Activated T-helper 17 cell treated with anti-CD3 and anti-CD28 coated beads, Interleukin-2, amount 50 U/mL, for 72 hours (primary cell): ENCODE results near the gene PDIA6. TPM values are rescaled to one million over a fixed set of nuclear protein-coding genes. Genes with fewer than 3 reads are reported as not detected.

ENCODE experiments used
- ATAC-seq: fragments of 150-1000 bp; cut with Tn5 transposase; replicated peaks from 2 replicates; pipeline ENCODE4 v1.10.0; 2021; ENCODE audit warnings: mild to moderate bottlenecking, moderate library complexity
- H3K27ac Mint-ChIP-seq: one replicate; pipeline ENCODE4 v1.8.0; 2022; ENCODE audit warnings: mixed read lengths
- H3K27me3 Mint-ChIP-seq: one replicate; pipeline ENCODE4 v1.8.0; 2022; ENCODE audit warnings: mixed read lengths
- H3K36me3 Mint-ChIP-seq: one replicate; pipeline ENCODE4 v1.8.0; 2022; ENCODE audit warnings: low read depth, mild to moderate bottlenecking, mixed read lengths
- H3K4me1 Mint-ChIP-seq: one replicate; pipeline ENCODE4 v1.8.0; 2022; ENCODE audit warnings: mixed read lengths
- H3K4me3 Mint-ChIP-seq: one replicate; pipeline ENCODE4 v1.8.0; 2022; ENCODE audit warnings: mild to moderate bottlenecking, mixed read lengths
- H3K9me3 Mint-ChIP-seq: one replicate; pipeline ENCODE4 v1.8.0; 2022; ENCODE audit warnings: mixed read lengths
- total RNA-seq, 2 donors: library from RNA; stranded (reverse); gene quantifications; one replicate each; pipeline ENCODE4 v1.2.3, GENCODE V29; 2022

PDIA6 gene
- total RNA-seq, 2 donors from 2014 or later = 129 to 206 TPM

DNA sequence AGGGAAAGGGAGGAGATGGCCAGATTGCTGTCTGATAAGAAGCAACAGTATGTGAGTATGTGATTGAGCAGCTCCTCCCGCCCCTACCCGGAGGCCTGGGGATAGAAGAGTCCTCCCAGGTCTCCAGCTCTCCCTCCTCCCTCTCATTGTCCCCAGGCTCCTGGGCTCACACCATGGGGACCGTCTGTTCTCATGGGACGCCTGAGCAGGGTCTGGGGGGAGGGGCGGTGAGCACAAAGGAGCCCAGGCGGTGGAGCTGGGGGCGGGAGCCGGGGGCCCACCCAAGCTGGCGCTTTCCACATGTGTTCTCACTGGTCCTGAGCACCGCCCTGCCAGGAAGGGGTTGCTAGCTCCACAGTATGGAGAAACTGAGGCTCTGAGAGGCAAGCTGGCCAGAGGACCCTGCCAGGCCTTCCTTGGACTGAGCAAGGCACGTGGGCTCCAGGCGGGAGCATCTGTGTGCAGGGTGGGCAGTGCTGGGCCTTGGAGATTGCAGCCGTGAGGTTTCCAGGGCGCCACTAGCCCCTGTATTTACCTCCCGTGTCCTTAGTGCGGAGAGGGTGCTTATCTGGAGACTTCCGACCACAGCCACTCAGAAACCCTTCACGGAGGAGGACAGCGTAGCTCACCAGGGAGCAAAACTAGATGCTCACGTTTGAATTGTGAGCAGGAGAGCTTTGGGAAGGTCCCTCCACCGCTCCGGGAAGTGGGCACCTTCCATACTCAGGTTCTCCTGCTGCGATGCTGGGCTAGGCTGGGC, 37.4 kb downstream of the PDIA6 start:
- Mint-ChIP-seq H3K27me3 (no peaks in the 10 kb centered on the region), H3K4me1 (no peaks in the 10 kb centered on the region), H3K4me3 (no peak overlapping the region), H3K36me3 (peaks cover 17% of the 10 kb centered on the region), H3K9me3 (no peaks in the 10 kb centered on the region), H3K27ac (no peak overlapping the region)
- no peak for ATAC-seq

DNA sequence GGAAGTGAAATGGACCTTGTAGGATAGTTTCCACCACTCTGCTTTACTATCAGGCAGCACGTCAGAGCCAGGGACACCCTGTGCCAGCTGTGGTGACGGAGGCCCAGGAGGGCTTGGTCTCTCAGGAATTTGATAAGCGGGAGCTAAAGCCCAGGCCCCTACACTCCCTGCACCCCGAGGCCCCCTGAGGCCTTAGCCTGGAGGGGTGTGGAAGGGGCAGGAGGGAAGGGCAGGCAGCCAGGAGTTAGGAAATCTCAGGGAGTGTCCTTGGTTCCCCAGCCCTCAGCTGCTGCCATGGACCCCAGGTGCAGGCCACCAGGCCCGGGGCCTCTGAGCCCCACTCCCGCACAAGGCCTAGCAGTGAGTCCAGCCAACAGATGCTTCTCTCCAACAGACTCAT, 38.2 kb downstream of the PDIA6 start:
- no peaks in the 10 kb centered on the region for H3K9me3 Mint-ChIP-seq
- H3K4me1 Mint-ChIP-seq = no peaks in the 10 kb centered on the region
- no peaks in the 10 kb centered on the region for H3K27me3 Mint-ChIP-seq
- H3K27ac Mint-ChIP-seq = no peak overlapping the region
- ATAC-seq = no peak
- peaks cover 11% of the 10 kb centered on the region for H3K36me3 Mint-ChIP-seq
- H3K4me3 Mint-ChIP-seq = no peak overlapping the region

DNA sequence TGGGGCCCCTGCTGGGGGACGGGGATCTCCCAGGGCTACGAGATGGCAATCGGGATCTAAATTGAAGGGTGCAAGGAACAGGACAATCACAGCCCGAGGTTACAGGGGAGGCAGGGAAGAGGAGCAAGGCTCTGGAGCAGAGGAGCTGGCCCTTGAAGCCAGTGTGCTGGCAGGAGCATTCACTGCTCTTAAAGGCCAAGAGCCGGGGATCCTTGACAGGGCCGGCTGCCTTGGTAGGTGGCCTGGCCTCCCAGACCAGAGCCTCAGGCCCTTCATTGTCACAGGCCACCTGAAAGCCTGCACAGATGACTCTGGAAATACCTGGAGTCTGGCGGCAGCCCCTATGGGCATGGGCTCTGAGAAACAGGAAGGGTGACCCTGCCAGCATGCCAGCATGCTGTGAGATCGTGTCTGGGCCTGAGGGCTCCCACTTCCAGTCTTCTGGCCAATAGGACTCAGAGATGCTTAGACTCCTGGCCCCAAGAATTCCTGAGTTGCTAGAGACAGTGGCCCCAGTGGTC, 38.7 kb downstream of the PDIA6 start:
- no peak overlapping the region for H3K27ac Mint-ChIP-seq
- no peaks in the 10 kb centered on the region for H3K9me3 Mint-ChIP-seq
- no peak for ATAC-seq
- H3K4me3 Mint-ChIP-seq = no peak overlapping the region
- peaks cover 9% of the 10 kb centered on the region for H3K36me3 Mint-ChIP-seq
- no peaks in the 10 kb centered on the region for H3K4me1 Mint-ChIP-seq
- H3K27me3 Mint-ChIP-seq = no peaks in the 10 kb centered on the region

DNA sequence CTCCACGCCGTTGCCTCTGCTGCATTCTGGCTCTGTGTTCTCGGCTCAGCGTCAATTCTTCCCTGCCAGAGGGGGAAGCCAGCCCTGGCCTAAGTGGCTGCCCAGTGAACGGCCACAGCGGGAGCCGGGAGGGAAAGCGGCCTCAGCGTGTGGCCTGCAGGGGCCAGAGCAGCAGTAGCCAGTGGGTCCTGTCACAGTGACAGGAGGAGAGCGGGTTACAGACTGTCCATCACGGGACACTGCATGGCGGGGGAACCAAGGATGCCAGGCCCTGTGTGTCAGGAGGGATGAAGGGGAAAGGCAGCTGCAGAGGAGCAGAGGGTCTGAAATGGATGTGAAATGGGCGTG, 39.7 kb downstream of the PDIA6 start:
- H3K9me3 Mint-ChIP-seq = no peaks in the 10 kb centered on the region
- H3K27ac Mint-ChIP-seq = no peak overlapping the region
- no peaks in the 10 kb centered on the region for H3K4me1 Mint-ChIP-seq
- H3K36me3 Mint-ChIP-seq = peaks cover 5% of the 10 kb centered on the region
- no peaks in the 10 kb centered on the region for H3K27me3 Mint-ChIP-seq
- no peak overlapping the region for H3K4me3 Mint-ChIP-seq
- ATAC-seq = no peak

DNA sequence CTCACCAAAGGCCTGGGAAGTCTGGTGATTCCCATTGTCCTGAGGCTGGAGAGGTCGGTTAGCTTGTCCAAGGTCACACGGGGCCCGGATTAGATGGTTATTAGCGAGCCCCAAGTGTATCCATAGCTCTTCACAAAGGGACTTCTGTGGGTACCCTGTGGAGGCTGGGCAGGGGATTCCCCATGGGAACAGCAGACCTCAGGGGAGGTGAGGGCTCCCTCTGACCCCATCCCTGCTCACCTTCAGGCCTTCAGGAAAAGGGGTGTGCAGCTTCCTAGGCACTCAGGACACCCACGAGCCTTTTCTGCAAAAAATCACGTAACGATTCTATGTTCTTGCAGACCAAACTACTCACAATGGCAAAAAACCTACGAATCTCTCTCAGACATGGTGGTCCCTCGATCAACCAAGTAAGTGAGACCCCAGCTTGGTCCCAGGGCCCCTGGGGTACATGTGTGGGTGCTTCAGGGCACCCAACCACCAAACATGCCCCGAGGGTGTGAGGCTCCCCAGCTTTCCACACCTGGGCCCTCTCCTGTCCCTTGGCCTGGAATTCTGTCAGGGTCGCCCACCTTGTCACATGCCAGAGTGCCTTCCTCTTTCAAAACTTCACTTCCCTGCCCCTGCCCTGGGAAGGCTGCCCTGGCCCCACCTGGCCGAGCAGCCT, 40.3 kb downstream of the PDIA6 start:
- no peak for ATAC-seq
- peaks cover 2% of the 10 kb centered on the region for H3K36me3 Mint-ChIP-seq
- no peaks in the 10 kb centered on the region for H3K27me3 Mint-ChIP-seq
- no peaks in the 10 kb centered on the region for H3K4me1 Mint-ChIP-seq
- H3K27ac Mint-ChIP-seq = no peak overlapping the region
- H3K9me3 Mint-ChIP-seq = no peaks in the 10 kb centered on the region
- H3K4me3 Mint-ChIP-seq = no peak overlapping the region

DNA sequence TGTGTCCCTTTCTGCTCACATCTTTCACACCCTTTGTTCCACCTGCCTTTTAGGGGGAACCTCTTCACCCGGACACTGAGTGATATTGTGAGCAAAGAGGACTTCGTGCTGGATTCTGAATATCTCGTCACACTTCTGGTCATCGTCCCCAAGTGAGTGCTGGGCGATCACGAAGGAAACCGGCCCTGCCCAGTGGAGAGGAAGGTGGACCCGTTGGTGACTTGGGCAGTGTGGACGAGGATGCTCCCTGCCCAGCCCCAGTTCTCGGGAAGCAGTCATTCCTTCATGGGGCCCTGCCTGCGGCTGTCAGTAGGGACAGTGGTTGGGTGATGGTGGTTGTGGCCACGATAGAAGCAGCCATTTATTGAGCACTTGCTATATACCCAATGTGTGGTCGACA, 40.8 kb downstream of the PDIA6 start:
- no peaks in the 10 kb centered on the region for H3K9me3 Mint-ChIP-seq
- no peaks in the 10 kb centered on the region for H3K27me3 Mint-ChIP-seq
- no peaks in the 10 kb centered on the region for H3K36me3 Mint-ChIP-seq
- no peak overlapping the region for H3K27ac Mint-ChIP-seq
- H3K4me1 Mint-ChIP-seq = no peaks in the 10 kb centered on the region
- no peak for ATAC-seq
- no peak overlapping the region for H3K4me3 Mint-ChIP-seq

DNA sequence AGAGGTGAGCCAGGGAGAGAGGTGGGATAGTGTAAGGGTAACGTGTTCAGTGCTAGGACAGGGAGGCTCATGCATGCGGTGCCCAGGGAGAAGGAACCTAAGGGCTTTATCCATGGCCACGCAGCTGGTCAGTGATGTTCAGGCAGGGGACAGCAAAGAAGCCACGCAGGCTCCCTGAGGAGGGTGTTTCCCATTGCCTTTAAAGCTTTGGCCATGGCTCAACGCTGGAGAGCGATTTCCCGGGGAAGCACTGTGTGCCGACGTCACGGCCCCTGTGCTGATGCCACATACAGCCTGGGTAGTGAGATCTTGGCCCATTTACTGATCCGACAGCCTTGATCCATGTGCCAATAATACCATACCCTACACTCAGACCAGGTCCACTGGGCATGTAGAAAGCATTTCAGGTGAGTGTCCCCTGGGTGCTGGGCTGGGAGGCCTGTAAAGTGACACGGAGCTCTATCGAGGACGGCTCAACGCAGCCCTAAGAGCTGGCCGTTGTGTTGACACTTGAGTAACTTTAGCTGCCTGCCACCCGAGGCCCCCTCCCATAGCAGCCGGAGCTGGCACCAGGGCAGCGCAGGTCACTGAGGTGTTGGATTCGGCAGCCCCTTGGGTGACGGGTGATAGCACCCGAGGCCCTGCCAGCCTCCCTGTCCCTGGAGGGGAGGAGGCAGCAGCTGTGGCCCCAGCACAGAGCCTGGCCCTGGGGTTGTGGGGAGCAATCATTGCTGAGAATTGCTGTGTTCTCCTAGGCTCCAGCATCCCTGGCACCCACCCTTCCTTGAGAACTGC, 41.4 kb downstream of the PDIA6 start:
- H3K36me3 Mint-ChIP-seq = no peaks in the 10 kb centered on the region
- no peak for ATAC-seq
- H3K4me1 Mint-ChIP-seq = no peaks in the 10 kb centered on the region

DNA sequence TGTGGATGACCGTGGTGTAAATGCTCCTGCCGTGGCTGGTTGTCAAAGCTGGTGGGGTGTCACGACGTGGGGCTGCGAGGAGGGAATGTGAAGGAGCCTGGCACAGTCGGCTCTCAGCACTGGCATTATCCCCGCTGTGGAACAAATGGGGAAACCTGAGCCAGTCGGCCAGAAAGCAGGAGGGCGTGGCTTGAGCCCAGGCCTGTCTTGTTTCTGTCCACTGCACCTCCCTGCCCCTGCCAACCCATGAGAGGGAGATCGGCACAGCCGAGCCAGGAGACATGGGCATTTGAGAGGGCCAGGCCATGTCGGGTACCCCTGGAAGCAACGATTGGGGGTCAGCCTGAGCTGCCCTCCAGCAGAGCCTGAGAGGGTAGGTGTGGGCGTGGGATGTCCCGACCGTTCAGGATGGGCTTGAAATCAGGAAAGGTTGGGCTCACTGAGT, 44.5 kb downstream of the PDIA6 start:
- no peaks in the 10 kb centered on the region for H3K36me3 Mint-ChIP-seq
- H3K4me3 Mint-ChIP-seq = no peak overlapping the region
- no peaks in the 10 kb centered on the region for H3K27me3 Mint-ChIP-seq
- no peaks in the 10 kb centered on the region for H3K9me3 Mint-ChIP-seq
- H3K4me1 Mint-ChIP-seq = no peaks in the 10 kb centered on the region
- ATAC-seq = no peak
- H3K27ac Mint-ChIP-seq = no peak overlapping the region

More for the DNA sequence above, 41.4 kb downstream of the PDIA6 start:
- Mint-ChIP-seq H3K4me3 (no peak overlapping the region), H3K27me3 (no peaks in the 10 kb centered on the region), H3K9me3 (no peaks in the 10 kb centered on the region), H3K27ac (no peak overlapping the region)

DNA sequence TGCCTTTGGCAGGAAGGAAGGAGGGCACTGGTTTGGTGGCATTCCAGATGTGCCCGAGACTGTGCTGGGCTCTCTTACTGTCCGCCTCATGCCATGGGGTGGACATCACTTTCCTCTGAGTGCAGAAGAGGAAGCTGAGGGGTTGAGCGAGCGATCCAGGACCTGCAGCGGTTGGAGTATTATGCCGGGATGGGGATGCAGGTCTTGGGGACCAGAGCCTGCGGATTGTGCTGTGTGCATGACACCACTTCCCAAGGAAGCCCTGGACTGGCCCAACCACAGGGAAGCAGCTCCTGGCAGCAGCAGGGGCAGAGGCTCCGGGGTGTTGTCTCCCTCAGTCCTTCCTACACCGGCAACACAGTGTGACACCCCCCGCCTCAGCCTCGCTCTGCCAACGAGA, 46.7 kb downstream of the PDIA6 start:
- H3K36me3 Mint-ChIP-seq = no peaks in the 10 kb centered on the region
- H3K9me3 Mint-ChIP-seq = no peaks in the 10 kb centered on the region
- no peak overlapping the region for H3K27ac Mint-ChIP-seq
- no peak for ATAC-seq
- H3K27me3 Mint-ChIP-seq = no peaks in the 10 kb centered on the region
- H3K4me3 Mint-ChIP-seq = no peak overlapping the region
- H3K4me1 Mint-ChIP-seq = no peaks in the 10 kb centered on the region

DNA sequence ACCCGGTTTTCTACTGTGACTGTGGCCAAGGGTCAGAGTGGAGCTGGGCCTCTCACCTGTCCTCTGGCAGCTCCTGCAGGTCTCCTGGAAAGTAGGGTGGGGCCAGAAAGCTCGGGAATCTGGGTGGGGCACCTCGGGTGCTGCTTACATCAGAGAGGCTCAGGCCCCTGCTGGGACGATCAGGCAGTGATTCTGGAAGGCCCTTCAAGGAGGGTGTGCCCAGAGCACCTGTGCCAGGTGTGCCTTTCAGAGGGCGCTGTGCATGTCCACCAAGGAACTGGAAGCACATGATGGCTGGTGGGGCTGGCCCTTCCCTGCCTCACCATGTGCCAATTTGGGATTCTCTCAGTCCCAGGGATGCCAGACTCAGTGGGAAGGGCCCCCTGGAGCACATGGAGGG, 47.1 kb downstream of the PDIA6 start:
- H3K27ac Mint-ChIP-seq = no peak overlapping the region
- no peaks in the 10 kb centered on the region for H3K27me3 Mint-ChIP-seq
- H3K36me3 Mint-ChIP-seq = no peaks in the 10 kb centered on the region
- no peak for ATAC-seq
- H3K9me3 Mint-ChIP-seq = no peaks in the 10 kb centered on the region
- H3K4me1 Mint-ChIP-seq = no peaks in the 10 kb centered on the region
- H3K4me3 Mint-ChIP-seq = no peak overlapping the region

DNA sequence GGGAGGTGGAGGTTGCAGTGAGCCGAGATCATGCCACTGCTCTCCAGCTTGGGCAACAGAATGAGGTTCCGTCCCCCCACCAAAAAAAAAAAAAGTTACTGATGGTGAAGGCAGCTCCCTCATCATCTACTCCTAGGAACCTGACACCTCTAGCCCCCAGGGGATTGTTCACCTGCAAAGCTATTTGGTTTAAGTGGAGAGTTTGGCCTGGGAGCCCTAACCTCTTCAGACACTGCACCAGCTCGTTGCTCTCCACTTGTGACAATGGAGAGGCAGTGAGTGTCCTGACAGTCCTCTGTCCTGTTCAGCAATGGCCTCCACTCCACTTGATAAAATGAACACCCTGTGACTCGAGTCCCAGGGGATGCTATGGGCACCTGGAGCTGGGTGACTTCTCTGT, 47.7 kb downstream of the PDIA6 start:
- no peak overlapping the region for H3K4me3 Mint-ChIP-seq
- H3K27ac Mint-ChIP-seq = no peak overlapping the region
- no peaks in the 10 kb centered on the region for H3K36me3 Mint-ChIP-seq
- no peaks in the 10 kb centered on the region for H3K27me3 Mint-ChIP-seq
- no peaks in the 10 kb centered on the region for H3K4me1 Mint-ChIP-seq
- ATAC-seq = no peak
- H3K9me3 Mint-ChIP-seq = no peaks in the 10 kb centered on the region

DNA sequence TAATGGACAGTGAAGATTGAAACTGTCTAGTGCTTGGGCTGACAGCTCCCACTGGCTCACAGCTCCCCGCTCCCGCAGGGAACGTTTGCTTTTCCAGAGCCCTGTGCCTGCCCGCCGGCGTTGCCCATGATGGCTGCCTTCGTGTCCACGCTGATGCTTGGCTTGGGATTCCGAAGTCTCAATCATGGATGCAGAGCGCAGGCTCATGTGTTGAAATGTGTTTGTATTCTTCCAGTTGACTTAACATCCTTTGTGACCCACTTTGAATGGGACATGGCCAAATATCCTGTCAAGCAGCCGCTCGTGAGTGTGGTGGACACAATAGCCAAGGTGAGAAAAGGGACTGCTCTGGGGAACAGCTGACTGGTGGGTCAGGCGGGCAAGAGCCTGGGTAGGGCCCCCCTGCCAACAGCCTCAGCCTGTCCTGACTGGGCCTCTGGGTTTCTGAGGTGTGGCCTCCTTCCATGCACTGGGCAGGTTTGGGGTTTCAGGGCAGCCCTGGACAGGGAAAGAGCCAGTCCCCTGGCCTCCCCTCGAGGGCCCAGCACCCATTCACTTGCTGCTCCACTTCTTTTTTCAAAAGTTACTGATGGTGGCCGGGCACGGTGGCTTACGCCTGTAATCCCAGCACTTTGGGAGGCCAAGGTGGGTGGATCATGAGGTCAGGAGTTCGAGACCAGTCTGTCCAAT, 48.3 kb downstream of the PDIA6 start:
- H3K4me3 Mint-ChIP-seq = no peak overlapping the region
- no peaks in the 10 kb centered on the region for H3K4me1 Mint-ChIP-seq
- no peak overlapping the region for H3K27ac Mint-ChIP-seq
- H3K9me3 Mint-ChIP-seq = no peaks in the 10 kb centered on the region
- no peak for ATAC-seq
- H3K27me3 Mint-ChIP-seq = no peaks in the 10 kb centered on the region
- no peaks in the 10 kb centered on the region for H3K36me3 Mint-ChIP-seq

DNA sequence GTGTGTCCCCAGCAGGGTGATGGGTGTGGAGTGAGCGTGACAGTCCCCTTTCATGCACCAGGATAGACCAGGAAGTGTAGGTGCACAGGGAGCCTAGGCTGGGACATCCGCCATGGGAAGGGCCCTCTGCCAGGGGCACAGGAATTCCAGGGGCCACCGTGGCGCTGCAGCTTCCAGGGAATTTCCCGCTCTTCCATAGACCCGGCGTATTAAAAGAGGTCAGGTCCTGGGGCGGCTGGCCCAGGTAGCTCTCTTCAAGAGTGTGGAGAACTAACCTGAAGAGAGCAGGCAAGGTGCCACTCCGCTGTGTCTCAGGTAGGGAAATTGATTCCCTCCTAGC, 49.2 kb downstream of the PDIA6 start:
- Mint-ChIP-seq H3K36me3 (no peaks in the 10 kb centered on the region), H3K9me3 (no peaks in the 10 kb centered on the region), H3K27ac (no peak overlapping the region), H3K27me3 (no peaks in the 10 kb centered on the region), H3K4me3 (no peak overlapping the region), H3K4me1 (no peaks in the 10 kb centered on the region)
- ATAC-seq = no peak

DNA sequence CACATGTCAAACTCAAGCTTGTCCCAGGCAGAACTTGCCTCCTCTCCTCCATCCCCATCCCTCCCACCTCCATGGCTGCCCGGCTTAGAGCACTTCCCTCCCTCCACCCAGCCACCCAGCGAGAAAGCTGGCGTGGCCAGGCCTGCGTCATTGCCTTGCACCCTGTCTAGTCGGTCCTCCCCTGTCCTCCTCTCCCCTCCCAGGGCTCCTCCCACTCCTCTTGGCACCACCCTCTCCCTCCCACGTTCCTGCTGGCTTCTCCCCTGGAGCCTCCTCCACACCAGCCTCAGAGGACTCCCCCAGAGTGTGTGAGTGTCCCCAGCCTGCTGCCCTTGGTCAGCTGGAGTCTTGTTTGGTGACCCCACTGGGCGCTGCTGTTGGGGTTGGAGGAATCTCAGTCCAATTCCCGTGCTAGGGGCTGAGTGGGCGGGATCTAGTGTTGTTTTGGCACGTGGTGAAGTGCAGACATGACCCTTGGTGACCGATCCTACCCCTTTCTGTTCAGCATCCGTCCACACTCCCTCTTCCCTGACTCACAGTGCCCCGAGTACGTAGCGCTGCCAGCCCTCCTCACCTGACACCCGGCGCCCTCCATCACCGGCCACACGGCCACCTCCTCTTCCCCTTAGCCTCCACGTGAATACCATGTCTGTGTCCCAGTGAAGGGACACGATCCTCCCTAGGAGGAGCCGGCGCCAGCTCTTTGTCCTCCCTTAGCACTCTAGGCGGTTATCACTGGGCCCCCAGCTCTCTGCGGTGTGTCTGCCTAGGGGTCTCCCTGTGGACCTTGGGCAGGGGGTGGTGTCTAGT, 49.7 kb downstream of the PDIA6 start:
- H3K9me3 Mint-ChIP-seq = no peaks in the 10 kb centered on the region
- no peaks in the 10 kb centered on the region for H3K4me1 Mint-ChIP-seq
- no peaks in the 10 kb centered on the region for H3K27me3 Mint-ChIP-seq
- H3K36me3 Mint-ChIP-seq = no peaks in the 10 kb centered on the region
- ATAC-seq = no peak
- no peak overlapping the region for H3K27ac Mint-ChIP-seq
- H3K4me3 Mint-ChIP-seq = no peak overlapping the region
